Activated effector memory CD4-positive, alpha-beta T cell treated with Interleukin-2 at 50 U/mL for 16 hours (primary cell): ENCODE results near the gene PIGZ.
A peak's percentile ranks its signal among the peaks of the same experiment; 100 is the strongest.

Experiments used
- DNase-seq: peaks from one replicate; pipeline ENCODE4 v3.0.0-alpha.2; 2020

PIGZ gene

DNA sequence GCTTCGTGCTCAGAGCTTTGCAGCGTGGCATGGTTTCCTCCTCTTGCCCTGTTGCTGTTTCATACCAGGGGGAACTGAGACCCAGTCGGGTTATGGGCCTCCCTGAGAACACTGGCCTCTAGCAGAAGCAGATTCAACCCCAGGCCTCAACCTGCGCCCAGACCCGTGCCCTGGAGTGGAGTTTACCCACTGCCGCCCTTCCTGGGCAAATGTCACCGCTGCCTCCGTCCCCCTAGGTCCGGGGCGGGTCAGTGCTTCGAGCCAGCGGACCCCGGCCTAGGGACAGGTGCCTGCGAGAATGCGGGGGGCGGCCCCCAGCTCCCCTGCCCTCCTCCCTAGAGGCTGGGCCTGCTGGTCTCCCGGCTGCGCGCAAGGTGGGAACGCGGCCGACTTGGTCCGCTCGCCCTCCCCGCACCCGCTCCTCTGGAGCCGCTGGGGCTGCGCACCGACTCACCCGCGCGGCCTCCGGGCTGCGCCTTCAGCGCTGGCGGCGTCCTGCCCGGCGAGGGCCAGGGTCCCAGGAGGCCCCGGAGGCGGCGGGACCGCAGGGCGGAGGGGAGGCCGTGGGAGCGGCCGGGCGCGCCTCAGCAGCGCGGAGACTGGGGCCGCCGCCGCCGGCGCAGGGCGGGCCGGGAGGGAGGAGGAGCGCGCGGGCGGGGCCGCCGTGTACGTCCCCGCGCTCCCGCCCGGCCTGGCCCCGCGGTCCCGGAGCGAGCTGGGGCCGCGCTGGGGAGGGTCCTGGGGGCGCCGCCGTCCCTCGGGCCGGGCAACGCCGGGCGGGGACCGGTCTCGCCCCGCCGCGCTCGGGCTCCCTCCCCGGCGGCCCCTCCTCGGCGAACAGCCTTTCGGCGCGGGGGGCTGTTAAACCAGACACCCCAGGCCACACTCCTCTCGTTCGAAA lies at the start of gene PIGZ:
TSS of gene PIGZ (minus strand) at position 601 of the 901 bp plus-strand sequence. CDS start 16,802 bp downstream, outside the sequence.
- DNase-seq, result peak; percentile 20

GRCh38 chr3:197017003-197017402 lies 48.4 kb upstream of the PIGZ start:
- DNase-seq, result no peak

GRCh38 chr3:197015790-197016736 lies 47.4 kb upstream of the PIGZ start:
- no peak for DNase-seq

GRCh38 chr3:197014942-197015575 lies 46.4 kb upstream of the PIGZ start:
- DNase-seq, result no peak

DNA sequence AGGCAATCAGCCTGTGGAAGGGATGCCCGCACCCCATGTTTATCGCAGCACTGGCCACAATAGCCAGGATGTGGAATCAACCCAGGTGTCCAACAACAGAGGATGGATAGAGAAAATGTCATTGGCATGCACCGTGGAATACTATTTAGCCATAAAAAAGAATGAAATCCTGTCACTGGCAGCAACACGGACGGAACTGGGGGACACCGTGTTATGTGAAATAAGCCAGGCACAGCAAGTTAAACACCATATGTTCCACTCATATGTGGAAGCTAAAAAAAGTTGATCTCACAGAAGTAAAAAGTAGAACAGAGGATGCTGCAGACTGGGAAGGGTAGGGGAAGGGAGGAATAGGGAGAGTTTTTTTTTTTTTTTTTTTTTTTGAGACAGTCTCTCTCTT lies 45.4 kb upstream of the PIGZ start:
- no peak for DNase-seq

DNA sequence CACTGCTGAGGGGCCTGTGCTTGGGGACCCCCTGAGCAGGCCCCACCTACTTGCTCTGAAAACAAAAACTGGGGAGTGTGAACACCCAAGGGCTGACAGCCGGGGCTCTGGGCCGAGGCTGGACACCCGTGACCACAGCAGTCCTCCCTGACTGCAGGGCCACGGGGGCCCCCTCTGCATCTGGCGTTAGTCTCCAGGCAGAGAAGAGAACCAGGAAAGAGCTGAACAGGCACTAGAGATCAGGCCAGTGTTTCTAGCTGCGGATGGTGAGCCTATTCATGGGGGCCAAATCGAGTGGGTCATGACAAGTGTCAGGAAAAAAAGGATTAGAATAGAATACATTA lies 43.9 kb upstream of the PIGZ start:
- no peak for DNase-seq

- DNase-seq, result no peak
Measured at GRCh38 chr3:197011780-197012539, 43.3 kb upstream of the PIGZ start.

- DNase-seq, result no peak
Measured at GRCh38 chr3:197010556-197011351, 42.1 kb upstream of the PIGZ start.

- DNase-seq, result no peak
Measured at GRCh38 chr3:197009532-197010019, 40.9 kb upstream of the PIGZ start.

GRCh38 chr3:197008436-197009209 lies 40.0 kb upstream of the PIGZ start:
- no peak for DNase-seq

DNA sequence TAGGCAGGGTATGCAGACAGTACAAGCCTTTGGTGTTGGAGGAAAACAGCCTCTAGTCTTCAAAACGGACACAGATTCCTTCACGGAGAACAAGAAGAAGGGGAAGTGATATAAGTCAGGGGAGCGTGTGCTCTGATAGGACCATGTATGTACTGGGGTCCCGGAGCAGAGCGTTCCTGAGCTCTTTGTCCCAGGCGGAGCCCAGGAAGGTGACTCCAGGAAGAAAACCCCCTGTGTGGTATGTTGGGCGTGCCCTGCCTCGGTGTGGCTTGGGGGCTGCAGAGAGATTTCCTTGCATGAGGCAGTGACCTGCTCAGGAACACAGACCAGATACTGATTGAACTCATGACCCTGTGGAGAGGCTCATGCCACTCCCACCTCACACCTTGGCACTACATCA lies 39.3 kb upstream of the PIGZ start:
- no peak for DNase-seq

DNA sequence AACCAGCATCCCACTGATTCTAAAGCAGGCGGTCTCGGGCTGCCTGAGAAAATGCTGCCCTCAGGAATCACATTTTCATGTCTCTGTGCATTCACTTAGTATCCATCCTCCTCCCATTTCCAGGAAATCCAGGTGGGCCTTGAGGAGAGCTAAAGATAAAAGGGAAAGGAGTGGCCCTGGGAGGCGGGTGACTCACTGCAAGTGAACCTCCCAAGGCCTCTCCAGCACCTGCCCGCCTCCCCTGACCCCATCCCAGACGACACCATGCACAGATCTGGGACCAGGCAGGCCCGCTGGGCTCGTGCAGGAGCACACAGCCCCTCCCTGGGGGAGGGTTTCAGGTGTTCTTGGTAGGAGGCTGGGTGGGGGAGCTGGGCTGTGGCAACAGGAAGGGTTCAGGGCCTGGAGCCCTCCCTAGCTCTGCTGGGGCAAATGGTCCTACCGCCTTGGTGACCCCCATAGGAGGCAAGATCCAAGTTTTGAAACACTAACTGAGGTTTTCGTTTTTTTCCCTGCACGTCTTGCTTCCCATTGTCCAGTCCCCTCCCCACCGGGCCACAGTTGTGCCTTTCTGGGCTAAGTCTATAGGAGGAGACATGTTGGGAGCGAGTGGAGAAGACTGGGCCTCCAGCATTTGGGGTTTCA lies 38.8 kb upstream of the PIGZ start:
- no peak for DNase-seq

DNA sequence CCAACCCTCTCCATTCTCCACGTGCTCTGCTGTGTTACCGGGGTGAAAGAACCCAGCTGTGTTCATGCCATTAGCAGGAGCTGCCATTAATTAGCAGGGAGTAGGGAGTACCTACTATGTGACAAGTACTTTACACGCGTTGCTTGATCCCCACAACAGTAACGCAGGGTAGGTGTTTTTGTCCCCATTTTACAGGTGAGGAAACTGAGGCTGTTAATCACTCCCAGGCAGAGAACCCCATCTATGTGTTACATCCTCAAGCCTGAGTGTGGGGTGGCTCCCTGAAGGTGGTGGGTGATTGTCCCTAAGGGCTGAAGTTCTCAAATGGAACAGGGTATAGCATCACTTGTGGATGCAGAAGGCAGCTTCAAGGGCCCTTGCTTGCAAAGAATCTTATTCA lies 38.2 kb upstream of the PIGZ start:
- DNase-seq, result no peak

DNA sequence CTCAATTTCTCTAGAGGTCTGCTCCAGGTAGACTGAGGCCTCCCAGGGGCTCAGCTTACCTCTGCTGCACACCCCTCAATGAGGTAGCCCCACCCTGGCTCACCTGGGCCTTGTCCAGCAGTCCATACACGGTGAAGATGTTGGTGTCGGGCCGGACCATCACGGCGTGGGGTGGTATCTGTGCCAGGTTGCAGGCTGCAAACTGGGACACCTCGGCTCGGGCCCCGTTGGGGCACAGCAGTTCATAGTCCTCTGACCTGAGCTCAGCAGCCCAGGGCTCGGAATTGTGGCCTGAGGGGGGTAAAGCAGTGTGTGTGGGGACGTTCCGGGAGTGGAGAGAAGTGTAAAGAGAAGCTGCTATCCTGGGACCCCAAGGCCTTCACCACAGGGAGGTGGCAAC lies 37.8 kb upstream of the PIGZ start:
- no peak for DNase-seq

DNA sequence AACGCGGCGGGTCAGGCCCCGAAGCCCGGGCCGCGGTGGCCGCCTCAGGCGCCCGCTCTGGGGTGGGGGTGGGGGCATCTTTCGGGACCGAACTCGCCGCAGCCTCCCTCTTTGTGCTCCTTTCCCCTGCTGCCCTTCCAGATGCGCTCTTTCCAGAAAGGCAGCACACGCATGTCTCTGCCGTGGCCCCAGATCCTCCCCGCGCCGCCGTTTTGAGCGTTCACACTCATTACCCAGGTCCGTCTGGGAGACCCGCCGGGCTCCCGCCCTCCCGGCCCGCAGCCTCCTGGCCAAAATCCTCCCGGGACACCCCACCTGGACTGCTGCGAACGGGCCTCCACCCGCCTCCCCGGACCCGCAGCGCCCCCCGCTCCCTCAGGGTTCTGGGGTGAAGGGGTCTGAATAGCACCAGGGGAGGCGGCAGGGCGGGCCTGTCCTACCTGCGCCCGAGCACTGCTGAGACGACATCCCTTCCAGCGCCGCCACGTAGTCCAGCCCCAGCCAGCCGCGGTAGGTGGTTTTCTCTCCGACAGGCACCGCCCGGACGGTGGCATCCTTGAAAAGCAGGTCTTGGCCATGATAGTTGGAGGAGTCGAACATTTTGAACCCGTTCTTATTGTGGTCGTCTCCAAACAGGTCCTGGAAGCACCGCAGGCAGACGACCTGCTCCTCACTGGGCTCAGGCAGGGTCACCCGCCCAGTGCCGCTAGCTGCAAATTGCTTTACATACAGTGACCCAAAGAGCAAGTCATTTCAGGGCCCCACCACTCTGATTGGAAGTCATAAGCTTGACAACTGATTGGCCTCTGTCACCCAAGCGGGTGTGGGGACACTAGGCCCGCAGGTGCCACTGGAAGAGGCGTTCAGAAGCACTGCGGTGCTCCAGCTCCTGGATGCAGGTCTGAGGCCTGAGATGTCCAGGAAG lies 35.1 kb upstream of the PIGZ start:
- no peak for DNase-seq

DNA sequence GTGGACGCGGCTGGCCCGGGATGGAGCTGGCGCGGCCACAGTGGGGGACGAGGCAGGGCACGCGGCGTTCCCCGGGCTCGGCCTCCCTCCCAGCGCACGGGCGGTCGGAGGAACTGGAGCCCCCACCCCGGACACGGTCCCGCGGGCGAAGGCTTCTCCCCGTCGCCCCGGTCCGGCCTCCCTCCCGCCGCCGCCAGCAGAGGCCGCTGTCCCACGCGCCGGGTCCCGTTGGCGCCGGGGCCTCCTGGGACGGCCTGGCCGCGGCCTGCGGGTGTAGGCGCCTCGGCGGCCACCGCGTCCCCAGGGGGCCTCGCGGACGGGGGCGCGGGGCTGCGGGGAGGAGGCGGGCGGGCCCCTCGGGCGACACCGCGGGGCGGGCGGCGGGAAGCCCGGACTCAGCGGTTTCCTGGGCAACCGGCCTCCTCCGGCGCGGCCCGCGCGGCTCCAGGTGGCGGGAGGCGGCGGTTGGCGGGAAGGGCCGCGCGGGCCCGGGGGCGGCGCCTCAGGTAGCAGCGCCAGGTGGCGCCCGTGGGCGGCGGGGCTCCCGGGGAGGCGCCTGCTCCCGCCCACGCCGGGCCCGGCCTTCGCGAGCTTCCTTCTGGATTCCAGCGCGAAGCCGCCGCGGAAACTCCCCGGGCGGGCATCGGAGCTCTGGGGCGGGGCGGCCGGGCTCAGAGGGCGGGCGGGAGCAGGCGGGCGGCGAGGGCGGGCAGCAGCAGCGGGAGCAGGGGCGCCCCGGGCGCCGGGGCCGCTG lies 34.2 kb upstream of the PIGZ start:
- peak; percentile 66 for DNase-seq

DNA sequence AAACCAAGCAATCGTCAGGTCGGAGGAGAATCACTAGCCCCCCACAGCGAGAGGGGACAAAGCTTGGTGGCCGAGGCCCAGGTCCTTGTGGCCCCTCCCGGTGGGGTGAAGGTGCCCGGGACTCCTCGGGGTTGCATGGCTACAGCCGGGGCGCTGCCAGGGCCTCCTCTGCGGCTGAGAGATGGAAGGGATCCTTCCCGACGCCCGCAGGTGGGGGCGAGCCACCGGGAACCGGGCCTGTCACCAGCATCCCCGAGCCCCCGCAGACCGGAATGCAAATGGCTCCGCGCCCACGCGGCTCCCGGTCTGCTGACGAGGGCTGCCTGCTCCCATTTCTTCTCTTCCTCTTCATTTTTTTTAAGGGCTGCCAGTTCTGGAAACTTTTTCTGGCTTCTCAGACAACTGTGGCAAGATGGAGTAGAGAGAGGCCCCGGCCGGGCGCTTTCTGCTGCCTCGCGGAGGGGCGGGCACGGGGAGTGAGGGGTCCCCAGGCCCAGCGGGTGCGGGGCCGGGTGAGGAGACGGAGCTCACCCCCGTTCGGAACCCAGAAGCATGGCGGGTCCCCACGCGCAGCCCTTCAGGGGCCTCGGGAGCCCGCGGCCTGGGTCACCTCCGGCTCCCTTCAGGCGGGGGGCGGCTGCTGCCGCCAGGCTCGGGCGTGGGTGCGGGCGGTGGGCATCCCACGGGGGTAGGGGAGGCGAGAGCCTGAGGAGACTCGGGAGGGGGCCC lies 33.5 kb upstream of the PIGZ start:
- no peak for DNase-seq
